ENCODE measurements around the gene TYSND1.
"Not testable (repeated sequence)": the region's sequence is repeated elsewhere in the genome, so short reads cannot be mapped to it uniquely, and the experiment has no call there.

Gene TYSND1

DNA sequence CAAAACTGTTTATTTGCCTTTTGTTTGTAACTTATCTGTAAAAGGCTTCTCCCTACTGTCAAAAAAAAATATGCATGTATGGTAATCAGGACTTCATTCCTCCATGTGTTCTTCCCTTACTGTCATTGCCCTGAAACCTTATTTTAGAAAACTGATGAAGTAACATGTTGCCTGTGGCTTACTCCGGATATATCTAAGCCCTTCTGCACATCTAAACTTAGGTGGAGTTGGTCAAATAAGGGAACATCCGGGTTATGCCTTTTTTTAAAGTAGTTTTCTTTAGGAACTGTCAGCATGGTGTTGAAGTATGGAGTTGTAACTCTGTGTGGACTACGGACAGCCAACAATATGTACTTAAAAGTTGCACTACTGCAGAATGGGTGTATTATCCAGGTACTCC, 17.7 kb upstream of the TYSND1 start:
- no peak for DNase-seq (ENCODE audit: low spot score)

GRCh38 chr10:70163448-70163847, 16.9 kb upstream of the TYSND1 start:
- DNase-seq (ENCODE audit: low spot score) = no peak

DNA sequence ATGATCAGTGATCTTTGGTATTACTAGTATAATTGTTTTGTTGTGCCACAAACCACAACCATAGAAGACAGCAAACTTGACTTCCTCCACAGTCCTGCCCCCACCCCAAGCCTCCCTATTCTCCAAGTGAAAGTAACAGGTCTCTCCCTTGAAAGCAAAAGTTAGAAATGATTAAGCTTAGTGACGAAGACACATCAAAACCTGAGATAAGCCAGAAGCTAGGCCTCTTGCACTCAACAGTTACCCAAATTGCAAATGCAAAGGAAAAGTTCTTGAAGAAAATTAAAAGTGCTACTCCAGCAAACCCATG, 16.3 kb upstream of the TYSND1 start:
- DNase-seq (ENCODE audit: low spot score) = peak; percentile 49

GRCh38 chr10:70162151-70162891, 15.8 kb upstream of the TYSND1 start:
- DNase-seq (ENCODE audit: low spot score) = no peak

GRCh38 chr10:70160798-70161197, 14.3 kb upstream of the TYSND1 start:
- no peak for DNase-seq (ENCODE audit: low spot score)

GRCh38 chr10:70159366-70159765, 12.9 kb upstream of the TYSND1 start:
- not testable (repeated sequence) for DNase-seq (ENCODE audit: low spot score)

- DNase-seq (ENCODE audit: low spot score) = no peak
Measured at GRCh38 chr10:70158113-70158512, 11.6 kb upstream of the TYSND1 start.

DNA sequence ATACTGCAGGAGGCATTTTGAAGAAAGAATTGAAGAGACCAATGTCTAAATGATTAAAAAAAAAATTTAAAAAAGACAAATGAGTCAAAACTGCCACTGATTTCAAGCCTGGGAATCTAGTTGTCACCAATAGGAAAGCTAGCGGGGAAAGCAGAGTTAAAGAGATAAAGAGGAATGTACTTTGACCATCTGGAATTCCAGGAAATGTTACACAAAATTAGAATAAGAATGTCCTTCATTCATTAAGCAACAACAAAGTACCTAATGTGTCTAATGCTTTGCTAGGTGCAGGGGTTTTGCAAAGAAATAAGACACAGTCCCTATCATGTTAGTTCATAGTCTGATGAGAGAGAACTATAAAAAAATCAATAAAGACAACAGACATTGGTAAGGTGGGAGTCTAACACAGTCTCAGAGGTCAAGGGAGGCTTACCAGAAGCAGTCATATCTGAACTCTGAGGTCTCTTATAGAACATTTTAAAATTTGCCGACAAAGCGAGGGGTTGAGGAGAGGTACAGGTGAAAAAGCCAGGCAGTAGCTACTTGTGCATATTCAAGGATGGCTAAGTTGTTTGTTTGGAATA, 8.8 kb upstream of the TYSND1 start:
- DNase-seq (ENCODE audit: low spot score) = no peak

GRCh38 chr10:70148516-70148915, 2.0 kb upstream of the TYSND1 start:
- DNase-seq (ENCODE audit: low spot score) = no peak

- DNase-seq (ENCODE audit: low spot score) = no peak
Measured at GRCh38 chr10:70147259-70147625, 742 bp upstream of the TYSND1 start.

DNA sequence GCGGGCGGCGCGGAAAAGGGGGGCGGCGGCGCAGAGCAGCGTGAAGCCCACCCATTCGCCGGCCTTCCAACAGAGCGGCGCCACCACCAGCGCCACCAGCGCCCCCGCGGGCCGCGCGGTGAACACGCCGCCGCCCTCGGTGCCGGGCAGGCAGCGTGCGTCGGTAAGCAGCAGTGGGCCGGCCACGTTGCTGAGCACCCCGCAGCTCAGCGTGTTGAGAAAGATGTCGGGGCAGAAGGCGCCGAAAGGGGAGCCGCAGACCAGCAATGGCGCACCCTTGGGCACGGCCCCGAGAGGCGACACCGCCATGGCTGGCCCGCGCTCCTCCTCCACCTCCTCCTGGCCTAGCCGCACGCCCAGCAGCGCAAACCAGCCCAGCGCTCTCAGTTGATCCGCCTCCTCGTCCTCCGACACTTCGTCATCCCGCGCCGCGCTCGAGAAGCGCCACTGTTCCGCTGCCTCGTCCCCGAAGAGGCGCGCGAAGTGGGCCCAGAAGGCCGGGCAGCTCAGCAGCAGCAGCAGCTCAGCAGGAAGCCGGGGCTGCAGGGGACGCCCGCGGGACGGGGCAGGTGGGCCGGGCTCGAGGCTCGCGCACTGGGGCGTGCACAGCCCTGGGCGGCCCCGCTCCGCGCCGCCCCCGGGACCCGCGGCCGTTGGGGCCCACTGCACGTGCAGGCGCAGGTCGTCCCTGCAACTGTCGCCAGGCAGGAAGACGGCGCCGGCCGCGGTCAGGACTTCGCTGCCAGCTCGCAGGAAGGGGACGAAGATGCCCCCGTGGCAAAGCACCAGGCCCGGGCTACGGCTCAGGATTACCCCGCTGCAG, 623 bp downstream of the TYSND1 start:
- peak; percentile 55 for DNase-seq (ENCODE audit: low spot score)

DNA sequence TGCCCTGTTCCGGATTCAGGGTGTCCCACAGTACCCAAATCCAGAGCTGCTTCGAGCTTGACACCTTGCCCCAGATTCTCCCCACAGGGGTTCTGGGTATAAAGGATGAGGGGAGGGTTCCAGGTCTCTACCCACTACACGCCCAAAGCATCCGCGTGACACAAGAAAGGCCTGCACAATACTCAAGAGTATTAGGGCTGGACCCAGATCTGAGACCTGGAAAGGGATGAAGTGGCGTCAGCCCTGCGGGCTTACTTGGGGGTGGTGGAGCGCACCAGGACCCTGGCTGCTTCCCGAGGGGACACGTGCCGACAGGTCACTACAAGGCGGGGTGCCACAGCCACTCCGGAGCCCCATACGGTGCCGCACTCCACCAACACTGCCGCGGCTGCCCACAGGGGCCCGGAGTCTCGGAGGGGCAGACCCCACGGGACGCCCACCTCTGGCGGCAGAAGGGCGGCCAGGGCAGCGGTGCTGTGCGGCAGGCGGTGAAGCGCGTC, 1.3 kb downstream of the TYSND1 start:
- DNase-seq (ENCODE audit: low spot score) = no peak

GRCh38 chr10:70144372-70145110, 2.0 kb downstream of the TYSND1 start:
- DNase-seq (ENCODE audit: low spot score) = no peak

GRCh38 chr10:70142555-70142954, 3.9 kb downstream of the TYSND1 start:
- DNase-seq (ENCODE audit: low spot score) = no peak

DNA sequence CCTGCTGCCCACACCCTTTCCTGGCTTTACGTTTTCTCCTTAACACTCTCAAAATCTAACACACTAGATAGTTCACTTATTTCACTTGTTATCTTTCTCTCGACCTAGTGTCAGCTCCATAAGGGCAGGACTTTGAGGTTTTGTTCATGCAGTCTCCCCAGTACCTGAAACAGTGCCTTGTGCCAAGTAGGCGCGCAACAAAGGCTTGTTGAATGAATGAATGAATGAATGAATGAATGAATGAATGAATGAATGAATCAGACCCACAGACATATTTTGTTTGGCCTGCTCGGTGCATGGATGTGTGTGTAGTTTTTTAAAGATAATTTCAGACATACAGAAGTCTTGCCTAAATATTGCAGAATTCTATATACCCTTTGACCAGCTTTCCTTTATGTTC, 6.2 kb downstream of the TYSND1 start:
- no peak for DNase-seq (ENCODE audit: low spot score)

- no peak for DNase-seq (ENCODE audit: low spot score)
Measured at GRCh38 chr10:70139997-70140250, 6.6 kb downstream of the TYSND1 start.

- no peak for DNase-seq (ENCODE audit: low spot score)
Measured at GRCh38 chr10:70139151-70139996, 7.1 kb downstream of the TYSND1 start.

GRCh38 chr10:70137927-70138883, 8.3 kb downstream of the TYSND1 start:
- no peak for DNase-seq (ENCODE audit: low spot score)

DNA sequence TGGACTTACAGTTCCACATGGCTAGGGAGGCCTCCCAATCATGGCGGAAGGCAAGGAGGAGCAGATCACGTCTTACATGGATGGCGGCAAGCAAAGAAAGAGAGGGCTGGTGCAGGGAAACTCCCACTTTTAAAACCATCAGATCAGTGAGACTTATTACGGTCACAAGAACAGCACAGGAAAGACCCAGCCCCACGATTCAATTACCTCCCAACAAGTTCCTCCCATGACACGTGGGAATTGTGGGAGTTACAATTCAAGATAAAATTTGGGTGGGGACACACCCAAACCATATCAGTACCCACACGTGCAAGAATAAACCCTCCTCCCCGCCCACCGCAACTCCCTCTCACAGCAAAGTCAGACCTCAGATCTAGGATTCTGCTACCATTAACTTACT, 9.4 kb downstream of the TYSND1 start:
- no peak for DNase-seq (ENCODE audit: low spot score)

- DNase-seq (ENCODE audit: low spot score) = no peak
Measured at GRCh38 chr10:70135684-70136083, 10.8 kb downstream of the TYSND1 start.

GRCh38 chr10:70135046-70135445, 11.5 kb downstream of the TYSND1 start:
- no peak for DNase-seq (ENCODE audit: low spot score)
